GM10248 (cell line): ENCODE measurements around the gene LRGUK.
"Not testable (repeated sequence)": the region's sequence is repeated elsewhere in the genome, so short reads cannot be mapped to it uniquely, and the experiment has no call there.

ENCODE experiments used
- CTCF ChIA-PET: fragments of 300-600 bp; sonication (Branson Sonifier 250); formaldehyde crosslinking; extraction: SDS; loops from one replicate; lab custom pipeline; 2021; ENCODE audit warnings: antibody characterized with exemption; lab: Yijun Ruan, JAX
- POLR2A ChIA-PET: fragments of 350-650 bp; sonication (Branson Sonifier 250); formaldehyde crosslinking; extraction: SDS; loops from one replicate; lab custom pipeline; 2020; ENCODE audit warnings: antibody characterized with exemption; lab: Yijun Ruan, JAX
- DNase-seq: peaks from one replicate; pipeline ENCODE4 v3.0.0; 2012; ENCODE audit errors: extremely low spot score
- TF ChIP-seq, protein P1 (sequence below): IDR thresholded peaks from 2 replicates; pipeline ENCODE4 v1.5.1; 2012; ENCODE audit warnings: mild to moderate bottlenecking, low read depth; ENCODE audit errors: extremely low read depth, missing control alignments, control extremely low read depth

The LRGUK gene, protein sequence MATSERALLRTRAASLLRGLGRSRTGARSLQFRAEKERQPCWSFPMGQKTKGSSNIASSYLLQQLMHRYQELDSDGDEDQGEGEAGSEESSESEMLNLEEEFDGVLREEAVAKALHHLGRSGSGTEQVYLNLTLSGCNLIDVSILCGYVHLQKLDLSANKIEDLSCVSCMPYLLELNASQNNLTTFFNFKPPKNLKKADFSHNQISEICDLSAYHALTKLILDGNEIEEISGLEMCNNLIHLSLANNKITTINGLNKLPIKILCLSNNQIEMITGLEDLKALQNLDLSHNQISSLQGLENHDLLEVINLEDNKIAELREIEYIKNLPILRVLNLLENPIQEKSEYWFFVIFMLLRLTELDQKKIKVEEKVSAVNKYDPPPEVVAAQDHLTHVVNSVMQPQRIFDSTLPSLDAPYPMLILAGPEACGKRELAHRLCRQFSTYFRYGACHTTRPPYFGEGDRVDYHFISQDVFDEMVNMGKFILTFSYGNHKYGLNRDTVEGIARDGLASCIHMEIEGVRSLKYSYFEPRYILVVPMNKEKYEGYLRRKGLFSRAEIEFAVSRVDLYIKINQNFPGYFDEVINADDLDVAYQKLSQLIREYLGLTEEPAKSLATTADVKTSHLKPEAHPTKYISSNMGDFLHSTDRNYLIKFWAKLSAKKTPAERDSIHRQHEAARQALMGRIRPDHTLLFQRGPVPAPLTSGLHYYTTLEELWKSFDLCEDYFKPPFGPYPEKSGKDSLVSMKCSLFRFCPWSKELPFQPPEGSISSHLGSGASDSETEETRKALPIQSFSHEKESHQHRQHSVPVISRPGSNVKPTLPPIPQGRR

DNA sequence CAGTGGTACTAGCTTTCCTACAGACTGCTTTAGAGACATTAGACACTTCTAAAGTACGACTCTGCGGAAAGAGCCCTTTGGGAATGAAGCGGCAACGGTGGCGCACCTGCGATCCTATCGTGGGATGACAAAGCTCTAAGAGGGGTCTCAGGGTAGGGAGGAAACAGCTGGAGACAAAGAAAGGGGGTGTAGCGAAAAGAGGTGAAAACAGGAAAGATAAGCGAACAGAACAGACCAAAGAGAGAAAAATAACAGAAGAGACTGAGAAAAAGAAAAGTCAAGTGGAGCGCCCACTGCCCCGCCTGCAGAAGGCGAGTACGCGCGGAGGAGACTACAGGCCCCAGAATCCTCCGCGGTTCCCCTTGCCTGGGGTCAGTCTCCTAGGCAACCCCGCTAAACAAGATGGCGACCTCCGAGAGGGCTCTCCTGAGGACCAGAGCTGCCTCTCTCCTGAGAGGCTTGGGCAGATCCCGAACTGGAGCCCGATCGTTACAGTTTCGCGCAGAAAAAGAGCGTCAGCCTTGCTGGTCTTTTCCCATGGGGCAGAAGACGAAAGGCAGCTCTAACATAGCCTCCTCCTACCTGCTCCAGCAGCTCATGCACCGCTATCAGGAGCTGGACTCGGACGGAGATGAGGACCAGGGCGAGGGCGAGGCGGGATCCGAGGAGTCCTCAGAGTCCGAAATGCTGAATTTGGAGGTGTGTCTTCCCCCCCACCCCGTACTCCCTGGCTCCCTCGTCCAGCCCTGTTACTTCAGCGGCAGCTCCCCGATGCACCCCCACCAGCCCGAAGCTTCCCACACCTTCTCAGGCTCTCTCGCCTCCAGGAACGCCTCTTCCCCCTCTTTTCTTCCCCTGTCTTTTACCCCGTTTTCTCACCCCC lies at the start of gene LRGUK:
LRGUK (plus strand) TSS at position 375 of the 883 bp plus-strand sequence; CDS start at position 403, 28 bp downstream.
- TF ChIP-seq, protein P1, sequence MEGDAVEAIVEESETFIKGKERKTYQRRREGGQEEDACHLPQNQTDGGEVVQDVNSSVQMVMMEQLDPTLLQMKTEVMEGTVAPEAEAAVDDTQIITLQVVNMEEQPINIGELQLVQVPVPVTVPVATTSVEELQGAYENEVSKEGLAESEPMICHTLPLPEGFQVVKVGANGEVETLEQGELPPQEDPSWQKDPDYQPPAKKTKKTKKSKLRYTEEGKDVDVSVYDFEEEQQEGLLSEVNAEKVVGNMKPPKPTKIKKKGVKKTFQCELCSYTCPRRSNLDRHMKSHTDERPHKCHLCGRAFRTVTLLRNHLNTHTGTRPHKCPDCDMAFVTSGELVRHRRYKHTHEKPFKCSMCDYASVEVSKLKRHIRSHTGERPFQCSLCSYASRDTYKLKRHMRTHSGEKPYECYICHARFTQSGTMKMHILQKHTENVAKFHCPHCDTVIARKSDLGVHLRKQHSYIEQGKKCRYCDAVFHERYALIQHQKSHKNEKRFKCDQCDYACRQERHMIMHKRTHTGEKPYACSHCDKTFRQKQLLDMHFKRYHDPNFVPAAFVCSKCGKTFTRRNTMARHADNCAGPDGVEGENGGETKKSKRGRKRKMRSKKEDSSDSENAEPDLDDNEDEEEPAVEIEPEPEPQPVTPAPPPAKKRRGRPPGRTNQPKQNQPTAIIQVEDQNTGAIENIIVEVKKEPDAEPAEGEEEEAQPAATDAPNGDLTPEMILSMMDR: no peak
- CTCF ChIA-PET: interaction anchor here (1.1 to 2.1 kb wide), 5 partner anchors 11 to 1809 kb away, joined by 3 to 21 read pairs (median 3); no protein-coding TSS in a partner anchor
- DNase-seq: peak; percentile 89
- POLR2A ChIA-PET: no interaction called here

DNA sequence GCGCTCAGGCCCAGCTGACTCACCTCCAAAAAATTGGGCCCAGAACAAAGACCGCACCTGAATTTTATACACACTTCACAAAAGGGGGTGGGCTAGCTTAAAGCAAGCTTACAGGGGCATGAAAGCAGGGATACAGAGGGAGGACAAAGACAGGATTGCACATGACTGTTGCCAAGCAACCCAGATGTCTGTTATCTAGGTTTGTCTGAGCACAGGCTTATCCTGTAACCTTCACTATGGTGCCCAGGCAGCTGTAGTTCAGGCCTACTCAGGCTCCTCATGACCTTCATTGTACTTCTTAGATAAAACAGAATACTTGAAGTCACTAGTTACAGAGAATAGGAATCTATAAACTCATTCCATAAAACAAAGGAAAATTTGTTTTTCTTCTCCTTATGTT lies 49.6 kb upstream of the LRGUK start:
- CTCF ChIA-PET, DNase-seq: not testable (repeated sequence)

DNA sequence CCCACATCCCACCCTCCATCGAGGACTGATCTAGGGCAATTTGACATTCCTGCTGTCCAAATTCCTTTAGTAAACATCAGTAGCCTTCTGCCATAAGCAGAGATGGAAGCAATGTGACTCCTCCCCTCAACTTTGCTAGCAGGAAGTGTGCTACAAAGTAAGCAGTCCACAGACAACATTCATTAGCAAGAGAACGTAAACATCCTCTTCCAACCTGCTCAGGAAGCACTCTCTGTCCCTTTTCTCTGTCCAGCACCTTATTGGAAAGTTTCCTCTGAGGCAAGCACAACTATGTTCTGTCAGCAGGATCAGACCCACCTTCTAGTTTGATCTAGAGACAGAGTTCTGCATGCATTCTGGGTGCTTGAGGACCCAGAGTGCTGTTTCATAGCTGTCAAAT lies 48.1 kb upstream of the LRGUK start:
- TF ChIP-seq, protein P1: no peak

More for the DNA sequence above, 49.6 kb upstream of the LRGUK start:
- POLR2A ChIA-PET: not testable (repeated sequence)

DNA sequence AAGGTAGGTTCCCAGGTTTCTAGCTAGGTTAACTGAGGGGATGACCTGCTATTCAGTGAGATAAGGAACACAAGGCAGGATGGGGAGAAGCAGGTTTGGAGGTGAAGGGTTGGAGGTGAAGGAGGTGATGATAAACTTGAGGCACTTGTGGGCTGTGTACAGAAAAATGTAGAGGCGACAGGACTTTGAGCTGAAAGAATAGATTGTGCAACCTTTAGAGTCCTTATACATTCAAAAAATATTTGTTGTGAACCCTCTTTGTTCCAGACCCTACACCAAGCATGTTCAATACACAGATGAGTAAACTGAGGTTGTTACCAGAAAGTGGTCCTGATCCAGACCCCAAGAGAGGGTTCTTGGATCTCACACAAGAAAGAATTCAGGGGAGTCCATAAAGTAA lies 45.4 kb upstream of the LRGUK start:
- TF ChIP-seq, protein P1: no peak
- CTCF ChIA-PET: no interaction called here
- DNase-seq: no peak
- POLR2A ChIA-PET: no interaction called here

More for the DNA sequence above, 48.1 kb upstream of the LRGUK start:
- DNase-seq: no peak
- ChIA-PET POLR2A (no interaction called here), CTCF (interaction anchor here (2.3 kb wide), 1 partner anchor 11 kb away, joined by 5 read pairs; no protein-coding TSS in a partner anchor)

DNA sequence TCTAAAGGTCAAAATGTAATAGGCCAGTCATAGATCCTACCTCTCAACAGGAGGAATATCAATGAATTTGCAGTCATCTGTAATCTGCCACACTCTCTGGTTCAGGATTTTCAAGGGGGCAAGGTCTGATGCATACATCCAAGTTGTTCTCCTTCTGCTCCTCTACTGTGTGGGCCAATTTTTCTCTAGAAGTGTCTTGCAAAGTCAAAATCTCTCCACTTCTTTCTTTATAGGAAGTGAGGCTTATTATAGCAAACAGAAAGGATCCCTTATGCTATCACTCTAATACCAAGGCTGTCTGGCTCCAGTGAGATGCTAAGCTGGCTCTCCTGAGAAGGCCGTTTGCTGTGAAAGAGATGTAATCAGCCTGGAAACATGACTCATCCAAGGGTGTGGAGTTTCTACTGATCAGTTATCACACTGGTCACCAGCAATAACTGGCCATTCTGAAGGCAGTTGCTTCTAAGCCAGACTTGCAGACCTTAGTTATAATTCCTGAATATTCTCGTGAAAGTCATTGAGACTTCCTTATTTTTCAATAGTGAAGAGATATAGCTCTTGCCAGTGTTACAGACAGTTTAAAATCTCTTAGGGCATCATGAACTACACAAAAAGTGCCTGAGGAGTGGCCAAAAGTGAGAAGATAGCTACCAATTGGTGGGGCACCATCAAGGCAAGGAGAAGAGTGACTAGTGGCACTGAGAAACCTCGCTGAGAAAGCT lies 43.2 kb upstream of the LRGUK start:
- ChIA-PET POLR2A (no interaction called here), CTCF (interaction anchor here (0.8 to 2.2 kb wide), 5 partner anchors 10 to 234 kb away, joined by 3 to 10 read pairs (median 3); no protein-coding TSS in a partner anchor)
- TF ChIP-seq, protein P1: no peak
- DNase-seq: no peak

- no peak for DNase-seq
- ChIA-PET CTCF (interaction anchor here (0.8 to 2.2 kb wide), 6 partner anchors 9 to 235 kb away, joined by 3 to 10 read pairs (median 3); no protein-coding TSS in a partner anchor), POLR2A (no interaction called here)
- TF ChIP-seq, protein P1: no peak
Measured at GRCh38 chr7:134084488-134085144, 42.5 kb upstream of the LRGUK start.
